ENCODE data around the gene SSTR3.
"Not testable (repeated sequence)": the region's sequence is repeated elsewhere in the genome, so short reads cannot be mapped to it uniquely, and the experiment has no call there.

SSTR3 gene

GRCh38 chr22:37212174-37212906 is at the start of gene SSTR3:
TSS of gene SSTR3 (minus strand) at chr22:37212477. CDS start at chr22:37207803, 4,674 bp downstream.
- Mint-ChIP-seq H3K9me3 (no peaks in the 10 kb centered on the region), H3K27ac (peak within 1 kb of the TSS in 1 of 2 donors; percentile 55), H3K4me3 (peak within 1 kb of the TSS in 1 of 2 donors; percentile 17), H3K4me1 (peaks cover 86% of the 10 kb centered on the region), H3K27me3 (no peaks in the 10 kb centered on the region)
- no peak for ATAC-seq
- no peak for DNase-seq

- Mint-ChIP-seq H3K27me3 (peaks cover 9% of the 10 kb centered on the region), H3K27ac (peak overlapping the region in 1 of 2 donors; percentile 29), H3K4me3 (peak overlapping the region; percentile 5 to 8), H3K4me1 (peaks cover 31% of the 10 kb centered on the region), H3K9me3 (peaks cover 7 to 8% of the 10 kb centered on the region in 2 donors)
- DNase-seq: peak; percentile 61 to 67
- peak; percentile 77 for ATAC-seq
Observed at GRCh38 chr22:37260901-37261336, 48.6 kb upstream of the SSTR3 start.

DNA sequence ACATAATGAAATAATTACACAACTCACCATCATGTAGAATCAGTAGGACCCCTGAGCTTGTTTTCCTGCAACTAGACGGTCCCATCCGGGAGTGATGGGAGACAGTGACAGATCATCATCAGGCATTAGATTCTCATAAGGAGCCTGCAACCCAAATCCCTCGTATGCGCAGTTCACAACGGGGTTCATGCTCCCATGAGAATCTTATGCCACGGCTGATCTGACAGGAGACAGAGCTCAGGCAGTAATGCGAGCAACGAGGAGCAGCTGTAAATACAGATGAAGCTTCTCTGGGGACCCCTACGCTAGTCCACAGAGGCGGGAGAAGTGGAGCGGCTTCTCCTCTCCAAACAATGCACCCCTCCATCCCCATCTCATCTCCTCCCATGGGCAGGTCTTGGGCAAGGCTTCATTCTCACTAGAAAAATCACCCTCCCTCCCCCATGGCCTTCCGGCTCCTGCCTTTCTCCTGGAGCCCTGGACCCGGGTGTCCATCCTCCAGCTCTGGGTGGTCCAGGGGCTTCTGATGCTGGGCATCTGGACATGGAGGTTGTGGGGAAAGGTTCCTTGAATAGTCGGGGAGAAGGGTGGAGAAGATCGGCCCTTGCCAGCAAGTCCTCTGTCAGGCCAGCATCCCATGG is 48.0 kb upstream of the SSTR3 start:
- DNase-seq (no peak), ATAC-seq (no peak)
- H3K4me1 Mint-ChIP-seq: peaks cover 37% of the 10 kb centered on the region
- peaks cover 7 to 8% of the 10 kb centered on the region in 2 donors for H3K9me3 Mint-ChIP-seq
- H3K4me3 Mint-ChIP-seq: peak overlapping the region in 1 of 2 donors; percentile 8
- H3K27me3 Mint-ChIP-seq: peaks cover 9% of the 10 kb centered on the region
- H3K27ac Mint-ChIP-seq: no peak overlapping the region

DNA sequence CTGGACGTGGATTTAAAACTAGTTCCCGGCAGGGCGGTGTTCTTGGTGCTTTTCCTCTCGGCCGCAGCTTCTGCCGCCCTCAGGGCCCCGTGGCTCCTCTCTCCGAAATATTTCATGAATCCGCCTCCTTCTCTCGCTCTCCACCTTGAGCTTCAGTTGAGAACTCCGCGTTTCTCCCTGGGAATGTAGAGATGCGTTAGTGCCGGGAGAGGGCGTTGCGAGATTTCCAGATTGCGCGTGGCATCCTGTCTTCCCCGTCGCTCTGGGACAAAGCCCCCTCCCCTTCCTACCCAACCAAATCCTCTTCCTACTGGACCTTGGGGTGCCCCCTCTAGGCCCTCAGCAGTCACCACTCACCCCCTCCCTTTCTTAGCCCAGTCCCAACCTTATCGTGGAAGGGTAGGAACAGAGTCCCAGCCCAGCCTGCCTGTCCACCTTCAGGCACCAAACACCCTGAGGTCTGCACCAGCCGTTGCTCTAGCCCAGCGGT is 47.3 kb upstream of the SSTR3 start:
- H3K4me1 Mint-ChIP-seq: peaks cover 44% of the 10 kb centered on the region
- ATAC-seq (peak; percentile 39), DNase-seq (no peak)
- peaks cover 6% of the 10 kb centered on the region in 2 donors for H3K9me3 Mint-ChIP-seq
- H3K27ac Mint-ChIP-seq: peak overlapping the region in 1 of 2 donors; percentile 81
- peak overlapping the region; percentile 40 to 57 for H3K4me3 Mint-ChIP-seq
- peaks cover 9% of the 10 kb centered on the region for H3K27me3 Mint-ChIP-seq

DNA sequence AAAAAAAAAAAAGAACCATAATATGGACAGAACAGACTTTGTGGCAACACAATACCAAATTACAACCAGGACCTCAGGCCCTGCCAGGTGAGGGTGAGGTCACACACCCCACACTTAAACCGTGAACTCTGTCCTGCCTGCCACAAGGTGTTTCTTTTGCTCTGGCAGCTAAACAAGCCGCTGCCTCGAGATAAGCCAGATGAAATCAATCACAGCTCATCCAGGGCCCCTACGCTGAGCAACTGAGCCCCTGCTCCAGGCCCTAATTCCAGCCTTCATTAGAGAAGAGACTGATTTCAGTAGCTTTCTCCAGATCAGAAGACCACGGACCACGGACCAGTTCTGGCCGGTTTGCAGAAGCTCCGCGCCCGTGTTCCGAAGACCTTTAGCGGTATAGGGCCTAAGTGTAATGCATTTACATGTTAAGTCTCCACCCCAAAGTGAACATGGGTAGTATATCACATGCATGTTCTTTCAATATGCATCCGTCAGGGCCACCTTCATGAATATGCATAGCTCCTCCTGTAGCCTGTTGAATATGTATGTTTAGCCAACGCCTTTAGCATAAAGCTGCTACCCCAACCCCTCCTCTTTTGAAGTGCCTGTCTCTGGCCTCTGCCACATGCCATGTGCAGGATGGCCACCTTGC is 46.6 kb upstream of the SSTR3 start:
- H3K27ac Mint-ChIP-seq: no peak overlapping the region
- no peak for ATAC-seq
- peaks cover 9% of the 10 kb centered on the region for H3K27me3 Mint-ChIP-seq

GRCh38 chr22:37258005-37258752 is 45.9 kb upstream of the SSTR3 start:
- Mint-ChIP-seq H3K9me3 (no peaks in the 10 kb centered on the region), H3K4me1 (peaks cover 53% of the 10 kb centered on the region), H3K4me3 (no peak overlapping the region), H3K27me3 (peaks cover 9% of the 10 kb centered on the region), H3K27ac (no peak overlapping the region)
- ATAC-seq: no peak
- DNase-seq: no peak

More for the DNA sequence above, 46.6 kb upstream of the SSTR3 start:
- DNase-seq: no peak
- Mint-ChIP-seq H3K4me1 (peaks cover 49% of the 10 kb centered on the region), H3K4me3 (no peak overlapping the region), H3K9me3 (no peaks in the 10 kb centered on the region)

- Mint-ChIP-seq H3K27me3 (no peaks in the 10 kb centered on the region), H3K4me3 (no peak overlapping the region), H3K9me3 (no peaks in the 10 kb centered on the region), H3K4me1 (peaks cover 60% of the 10 kb centered on the region), H3K27ac (peak overlapping the region; percentile 29 to 63)
- DNase-seq (no peak), ATAC-seq (peak; percentile 54)
Observed at GRCh38 chr22:37256075-37256726, 43.9 kb upstream of the SSTR3 start.

GRCh38 chr22:37255558-37256006 is 43.3 kb upstream of the SSTR3 start:
- no peak for DNase-seq
- ATAC-seq: no peak
- peak overlapping the region; percentile 2 to 89 for H3K27ac Mint-ChIP-seq
- no peaks in the 10 kb centered on the region for H3K27me3 Mint-ChIP-seq
- no peaks in the 10 kb centered on the region for H3K9me3 Mint-ChIP-seq
- H3K4me3 Mint-ChIP-seq: no peak overlapping the region
- H3K4me1 Mint-ChIP-seq: peaks cover 55% of the 10 kb centered on the region

DNA sequence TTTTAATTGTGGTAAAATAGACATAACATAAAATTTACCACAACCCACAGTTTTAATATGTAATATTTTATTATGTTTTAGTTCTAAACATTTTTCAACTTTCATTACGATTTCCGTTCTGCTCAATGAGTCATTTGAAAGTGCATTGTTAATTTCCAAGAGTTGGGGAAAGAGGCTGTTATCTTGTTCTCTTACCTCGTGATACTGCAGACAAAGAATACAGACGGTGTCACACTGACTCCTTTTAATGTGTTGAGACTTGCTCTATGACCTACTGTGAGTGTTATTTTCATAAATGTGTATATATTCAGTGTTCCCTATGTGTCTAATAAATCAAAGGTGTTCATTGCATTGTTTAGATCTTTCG is 42.6 kb upstream of the SSTR3 start:
- Mint-ChIP-seq H3K4me3 (no peak overlapping the region), H3K4me1 (peaks cover 48% of the 10 kb centered on the region), H3K27me3 (no peaks in the 10 kb centered on the region), H3K9me3 (no peaks in the 10 kb centered on the region), H3K27ac (no peak overlapping the region)
- no peak for ATAC-seq
- DNase-seq: no peak

DNA sequence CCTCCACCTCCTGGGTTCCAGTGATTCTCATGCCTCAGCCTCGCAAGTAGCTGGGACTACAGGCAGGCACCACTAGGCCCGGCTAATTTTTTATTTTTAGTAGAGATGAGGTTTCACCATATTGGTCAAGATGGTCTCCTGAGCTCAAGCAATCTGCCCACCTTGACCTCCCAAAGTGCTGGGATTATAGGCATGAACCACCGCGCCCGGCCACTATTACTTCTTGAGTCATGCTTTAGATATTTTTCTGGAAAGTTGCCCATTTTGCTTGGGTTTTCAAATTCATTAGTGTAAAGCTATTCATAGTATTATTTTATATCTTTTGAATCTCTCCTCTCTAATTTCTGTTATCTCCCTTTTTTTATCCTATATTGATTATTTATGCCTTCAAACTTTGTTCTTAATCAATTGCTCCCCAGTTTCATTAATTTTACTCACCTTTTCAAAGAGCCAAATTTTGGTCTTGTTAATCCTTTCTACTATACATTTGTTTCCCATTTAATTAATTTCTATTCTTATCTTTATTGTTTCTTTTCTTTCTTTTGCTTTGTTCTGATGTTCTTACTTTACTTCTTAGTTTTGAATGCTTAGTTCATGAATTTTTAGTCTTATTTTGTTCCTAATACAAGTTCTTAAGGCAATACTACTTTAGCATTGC is 42.1 kb upstream of the SSTR3 start:
- Mint-ChIP-seq H3K4me3 (no peak overlapping the region), H3K4me1 (peaks cover 43% of the 10 kb centered on the region), H3K9me3 (no peaks in the 10 kb centered on the region), H3K27me3 (no peaks in the 10 kb centered on the region), H3K27ac (no peak overlapping the region)
- no peak for ATAC-seq
- no peak for DNase-seq

DNA sequence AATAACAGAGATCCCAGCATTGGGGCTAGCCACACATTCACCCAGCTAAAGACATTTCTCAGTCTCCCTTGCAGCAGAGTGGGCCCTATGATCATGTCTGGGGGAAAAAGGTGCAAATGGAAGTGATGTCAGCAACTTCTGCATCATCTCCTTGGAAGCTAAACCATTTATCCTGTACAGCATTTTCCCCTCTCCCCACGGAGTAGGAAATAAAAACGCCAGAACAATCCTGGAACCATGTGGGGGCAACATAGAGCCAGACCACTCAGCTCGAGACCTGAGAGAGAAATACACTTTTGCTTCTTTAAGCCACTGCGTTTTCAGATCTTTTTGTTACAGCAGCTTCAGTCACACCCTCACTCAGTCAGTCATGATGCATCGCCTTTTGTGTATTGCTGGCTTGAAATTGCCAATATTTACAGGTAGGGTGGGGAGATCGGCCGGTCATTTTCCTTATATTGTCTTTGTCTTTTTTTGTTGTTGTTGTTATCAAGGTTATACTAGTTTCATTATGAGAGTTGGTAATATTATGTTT is 40.9 kb upstream of the SSTR3 start:
- DNase-seq: no peak
- Mint-ChIP-seq H3K4me1 (peaks cover 47% of the 10 kb centered on the region), H3K4me3 (no peak overlapping the region), H3K27me3 (no peaks in the 10 kb centered on the region), H3K27ac (no peak overlapping the region), H3K9me3 (no peaks in the 10 kb centered on the region)
- no peak for ATAC-seq

- not testable (repeated sequence) for ATAC-seq, H3K4me3 Mint-ChIP-seq, H3K27me3 Mint-ChIP-seq, H3K9me3 Mint-ChIP-seq, DNase-seq
- peak overlapping the region in 1 of 2 donors; percentile 38 for H3K27ac Mint-ChIP-seq
- H3K4me1 Mint-ChIP-seq: peaks cover 50% of the 10 kb centered on the region
Observed at GRCh38 chr22:37251836-37252235, 39.6 kb upstream of the SSTR3 start.

DNA sequence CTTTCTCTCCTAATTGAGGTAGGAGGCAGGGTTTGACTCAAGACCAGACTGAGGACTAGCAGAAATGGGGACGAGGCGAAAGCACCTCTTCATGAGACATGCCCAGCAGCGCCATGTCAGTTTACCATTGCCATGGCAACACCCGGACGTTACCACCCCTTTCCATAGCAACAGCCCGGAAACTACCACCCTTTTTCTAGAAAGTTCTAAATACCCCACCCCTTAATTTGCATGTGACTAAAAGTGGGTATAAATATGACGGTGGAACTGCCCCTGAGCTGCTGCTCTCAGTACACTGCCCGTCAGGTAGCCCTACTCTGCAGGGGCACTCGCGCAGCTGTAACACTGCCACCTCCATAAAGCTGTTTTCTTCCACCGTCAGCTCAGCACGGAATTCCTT is 37.7 kb upstream of the SSTR3 start:
- Mint-ChIP-seq H3K4me1 (peaks cover 36% of the 10 kb centered on the region), H3K4me3 (no peak overlapping the region), H3K27me3 (no peaks in the 10 kb centered on the region), H3K27ac (no peak overlapping the region), H3K9me3 (no peaks in the 10 kb centered on the region)
- DNase-seq: no peak
- ATAC-seq: no peak

DNA sequence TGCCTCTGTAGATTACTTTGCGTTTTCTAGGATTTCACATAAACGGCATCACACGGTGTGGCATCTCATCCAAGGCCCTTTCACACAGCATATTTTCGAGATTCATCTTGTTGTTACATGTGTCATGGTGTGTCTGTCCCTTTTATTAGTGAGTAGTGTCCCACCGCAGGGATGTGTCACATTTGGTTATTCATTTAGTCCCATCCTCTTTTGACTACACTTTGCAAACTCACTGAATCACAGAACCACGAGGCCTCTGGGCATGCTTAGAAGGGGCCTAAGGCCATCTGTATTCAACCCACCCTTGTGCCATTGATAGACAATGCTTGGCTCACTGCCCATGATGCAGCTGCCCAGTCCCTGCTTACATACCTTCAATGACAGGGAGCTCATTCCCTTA is 36.0 kb upstream of the SSTR3 start:
- no peak for ATAC-seq
- no peak for DNase-seq
- Mint-ChIP-seq H3K4me3 (no peak overlapping the region), H3K4me1 (peaks cover 33% of the 10 kb centered on the region), H3K27ac (no peak overlapping the region), H3K27me3 (no peaks in the 10 kb centered on the region), H3K9me3 (no peaks in the 10 kb centered on the region)

Measured in stimulated activated naive CD8-positive, alpha-beta T cell treated with anti-CD3 and anti-CD28 coated beads, Interleukin-15, amount 100 ng/mL, for 72 hours (primary cell).